GM19099 (cell line): ENCODE results near the gene ITPKA.

ENCODE experiments used
- POLR2A ChIP-seq: IDR thresholded peaks from 3 replicates; pipeline ENCODE4 v1.6.1; 2011; ENCODE audit warnings: low read depth; ENCODE audit not compliant: insufficient read length; ENCODE audit errors: extremely low read depth

ITPKA gene

GRCh38 chr15:41484937-41485625, 8.6 kb upstream of the ITPKA start:
- TF ChIP-seq POLR2A = no peak

DNA sequence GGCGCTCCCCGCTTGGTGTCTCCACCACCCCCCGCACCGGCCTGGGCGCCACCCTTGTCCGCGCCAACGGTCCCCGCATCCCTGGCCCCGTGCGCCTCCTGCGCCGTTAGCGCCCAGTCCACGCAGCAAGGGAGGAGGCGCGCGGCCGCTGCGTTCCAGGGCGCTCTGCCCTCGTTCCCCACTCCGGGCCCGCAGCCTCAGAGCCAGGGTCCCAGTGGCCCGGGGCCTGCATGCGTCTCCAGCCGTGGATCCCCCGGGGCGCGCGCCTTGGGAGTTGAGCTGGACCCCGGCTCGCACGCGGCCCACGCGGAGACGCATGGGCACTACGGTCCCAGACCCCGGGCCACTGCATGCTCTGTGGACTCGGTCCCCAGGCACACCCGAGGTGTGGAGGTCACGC, 7.4 kb upstream of the ITPKA start:
- no peak for TF ChIP-seq POLR2A

DNA sequence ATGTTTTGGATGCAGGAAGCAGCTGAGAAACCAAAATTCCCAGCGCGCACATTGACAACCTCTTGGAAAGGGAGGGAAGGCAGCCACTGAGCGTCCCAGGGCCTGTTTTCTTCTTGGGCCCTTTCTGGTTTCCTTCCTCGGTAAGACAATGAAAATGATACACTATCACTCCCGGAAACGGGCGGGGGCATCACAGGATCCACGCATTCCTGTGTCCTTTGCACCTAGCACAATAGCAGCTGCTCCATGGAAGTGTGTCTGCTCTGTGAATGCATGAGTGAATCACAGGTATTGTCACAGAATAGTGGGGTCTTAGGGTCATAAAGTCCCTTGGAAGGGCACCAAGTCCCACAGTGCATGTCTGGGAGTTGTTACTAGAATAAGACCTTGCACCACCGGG, 6.3 kb upstream of the ITPKA start:
- no peak for TF ChIP-seq POLR2A

GRCh38 chr15:41487802-41488201, 5.9 kb upstream of the ITPKA start:
- TF ChIP-seq POLR2A = no peak

DNA sequence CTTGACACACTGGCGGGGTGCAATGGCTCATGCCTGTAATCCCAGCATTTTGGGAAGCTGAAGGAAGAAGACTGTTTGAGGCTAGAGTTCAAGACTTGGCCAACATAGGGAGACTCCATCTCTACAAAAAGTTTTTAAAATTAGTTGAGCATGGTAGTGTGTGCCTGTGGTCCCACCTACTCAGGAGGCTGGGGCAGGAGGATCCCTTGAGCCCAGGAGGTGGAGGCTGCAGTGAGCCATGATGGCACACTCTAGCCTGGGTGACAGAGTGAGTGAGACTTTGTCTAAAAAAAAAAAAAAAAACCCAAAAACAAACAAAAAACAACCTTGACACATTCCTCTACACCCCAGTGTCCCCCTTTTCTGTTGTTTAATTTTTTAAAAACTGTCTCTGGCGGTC, 4.0 kb upstream of the ITPKA start:
- no peak for TF ChIP-seq POLR2A

DNA sequence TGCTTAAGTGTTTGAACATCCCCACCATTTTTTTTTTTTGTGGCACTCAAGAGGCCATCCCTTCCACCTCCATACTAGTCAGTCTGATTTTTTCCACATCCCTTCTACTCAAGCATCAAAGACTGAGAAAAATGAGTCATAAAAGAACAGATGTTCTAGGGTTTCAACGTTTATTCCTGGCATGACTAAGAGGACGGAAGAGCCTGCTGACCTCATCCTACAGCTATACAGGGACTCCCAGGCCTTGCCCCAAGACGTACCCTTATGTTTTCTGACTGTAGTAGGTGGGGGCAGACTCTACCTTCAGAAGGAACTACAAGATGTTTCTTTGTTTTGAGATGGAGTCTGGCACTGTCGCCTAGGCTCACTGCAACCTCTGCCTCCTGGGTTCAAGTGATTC, 3.3 kb upstream of the ITPKA start:
- no peak for TF ChIP-seq POLR2A

DNA sequence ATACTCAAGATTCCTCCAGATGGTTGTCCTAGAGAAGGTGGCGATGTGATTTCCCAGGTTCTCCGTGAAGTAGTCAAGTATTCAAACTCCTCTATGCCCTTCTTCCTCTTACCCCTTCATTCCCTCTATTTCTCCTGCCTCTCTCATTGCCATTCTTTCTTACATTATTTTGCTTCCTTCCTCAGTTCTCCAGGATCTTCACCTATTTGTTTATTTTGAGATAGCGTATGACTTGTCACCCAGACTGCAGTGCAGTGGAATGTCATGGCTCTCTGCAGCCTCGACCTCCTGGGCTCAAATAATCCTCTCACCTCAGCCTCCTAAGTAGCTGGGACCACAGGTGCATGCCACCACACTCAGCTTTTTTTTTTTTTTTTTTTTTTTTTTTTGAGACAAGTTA, 1.8 kb upstream of the ITPKA start:
- TF ChIP-seq POLR2A = no peak

GRCh38 chr15:41492597-41493204, 973 bp upstream of the ITPKA start:
- TF ChIP-seq POLR2A = no peak

DNA sequence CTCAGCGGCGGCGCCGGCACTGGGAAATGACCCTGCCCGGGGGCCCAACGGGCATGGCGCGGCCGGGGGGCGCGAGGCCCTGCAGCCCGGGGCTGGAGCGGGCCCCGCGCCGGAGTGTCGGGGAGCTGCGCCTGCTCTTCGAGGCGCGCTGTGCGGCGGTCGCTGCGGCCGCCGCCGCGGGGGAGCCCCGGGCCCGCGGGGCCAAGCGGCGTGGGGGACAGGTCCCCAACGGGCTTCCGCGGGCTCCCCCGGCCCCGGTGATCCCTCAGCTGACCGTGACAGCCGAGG, 172 bp downstream of the ITPKA start:
- TF ChIP-seq POLR2A = no peak

DNA sequence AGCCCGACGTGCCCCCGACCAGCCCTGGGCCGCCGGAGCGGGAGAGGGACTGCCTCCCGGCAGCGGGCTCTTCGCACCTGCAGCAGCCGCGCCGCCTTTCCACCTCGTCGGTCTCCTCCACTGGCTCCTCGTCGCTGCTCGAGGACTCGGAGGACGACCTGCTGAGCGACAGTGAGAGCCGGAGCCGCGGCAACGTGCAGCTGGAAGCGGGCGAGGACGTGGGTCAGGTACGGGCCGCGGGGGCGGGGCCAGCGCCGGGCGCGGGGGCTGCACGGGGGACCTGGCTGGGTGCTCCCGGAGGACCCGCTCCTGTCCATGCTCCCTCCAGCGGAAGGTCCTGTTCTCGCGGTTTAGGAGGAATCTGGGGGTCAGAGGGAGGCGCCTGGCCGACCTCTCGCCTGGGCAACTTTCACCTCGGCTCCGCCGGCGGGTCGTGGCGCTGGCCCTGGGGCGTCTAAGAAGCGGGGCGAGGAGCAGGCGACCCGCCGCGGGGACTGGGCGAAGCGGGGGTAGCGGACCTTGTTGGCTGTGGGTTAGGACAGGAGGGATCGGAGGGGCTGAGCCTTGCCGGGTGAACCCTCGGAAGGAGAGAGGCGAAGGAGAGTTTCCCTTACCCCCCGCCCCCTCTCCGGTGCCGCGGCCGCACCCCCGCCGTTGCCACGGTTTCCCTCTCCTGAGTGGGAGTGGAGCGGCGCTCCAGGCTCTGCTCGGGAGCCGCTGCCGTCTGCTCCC, 682 bp downstream of the ITPKA start:
- no peak for TF ChIP-seq POLR2A

GRCh38 chr15:41494922-41495735, 1.5 kb downstream of the ITPKA start:
- no peak for TF ChIP-seq POLR2A

GRCh38 chr15:41495736-41496599, 2.3 kb downstream of the ITPKA start:
- no peak for TF ChIP-seq POLR2A

DNA sequence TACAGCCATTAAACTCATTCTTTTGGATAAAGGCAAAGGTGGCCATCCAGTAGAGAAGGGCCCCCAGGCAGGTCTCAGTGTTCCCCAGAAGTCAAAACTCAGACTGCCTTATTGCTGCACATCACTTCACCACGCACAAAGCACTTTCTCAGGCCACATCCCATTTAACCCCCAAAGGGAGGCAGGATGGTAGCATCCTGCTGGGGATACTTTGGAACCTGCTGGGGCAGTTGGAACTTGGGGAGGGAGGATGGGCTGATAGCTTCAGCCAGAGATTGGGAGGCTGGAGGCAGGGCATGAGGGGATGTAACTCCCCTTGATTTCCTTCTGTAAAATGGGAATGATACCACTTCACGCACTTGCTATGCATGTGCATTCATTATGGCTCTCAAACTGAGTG, 5.0 kb downstream of the ITPKA start:
- no peak for TF ChIP-seq POLR2A

GRCh38 chr15:41499109-41499851, 5.6 kb downstream of the ITPKA start:
- no peak for TF ChIP-seq POLR2A
